Midbrain (tissue), 1 donor: ENCODE results near the gene NKAIN2.
"Not testable (repeated sequence)": the region's sequence is repeated elsewhere in the genome, so short reads cannot be mapped to it uniquely, and the experiment has no call there.

Experiments used
- DNase-seq: peaks from one replicate; lab custom pipeline; 2025; lab: John Stamatoyannopoulos, UW

NKAIN2 gene

DNA sequence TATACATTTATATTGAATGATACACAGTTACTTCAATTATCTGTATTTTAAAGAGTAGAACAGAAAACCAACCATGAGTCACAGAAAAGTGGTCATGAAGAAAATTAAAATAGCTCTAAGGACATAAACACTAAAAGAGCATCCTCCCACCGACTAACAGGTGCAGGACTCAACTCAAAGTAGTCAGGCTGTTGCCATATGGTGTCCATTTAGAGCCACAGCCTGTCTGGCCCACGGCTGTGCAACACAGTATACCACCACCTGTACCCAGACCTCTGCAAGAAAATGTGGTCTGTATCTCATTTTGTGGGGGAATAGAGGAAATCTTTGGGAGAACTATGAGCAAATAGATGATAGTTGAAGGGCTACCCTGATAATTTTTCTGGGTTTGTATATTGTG, 708.8 kb downstream of the NKAIN2 start:
- DNase-seq, result no peak

DNA sequence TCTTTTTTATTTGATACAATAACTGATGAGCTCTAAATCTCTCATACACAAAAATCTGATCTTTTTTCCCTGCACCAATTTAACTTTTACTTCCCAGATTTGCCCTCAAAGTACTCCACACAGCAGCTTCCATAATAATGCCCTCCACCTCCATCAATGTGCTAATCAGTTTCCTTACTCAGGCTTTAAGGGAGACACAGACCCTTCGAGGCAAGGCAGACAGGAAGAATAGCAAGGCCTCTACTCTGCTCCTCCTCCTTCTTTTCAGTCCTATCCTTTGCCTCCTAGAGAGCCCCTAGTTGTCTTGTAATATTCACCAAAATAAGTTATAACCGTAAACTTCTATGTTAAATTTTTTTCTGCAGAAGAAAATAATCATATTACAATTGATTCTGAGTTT, 713.7 kb downstream of the NKAIN2 start:
- no peak for DNase-seq

DNA sequence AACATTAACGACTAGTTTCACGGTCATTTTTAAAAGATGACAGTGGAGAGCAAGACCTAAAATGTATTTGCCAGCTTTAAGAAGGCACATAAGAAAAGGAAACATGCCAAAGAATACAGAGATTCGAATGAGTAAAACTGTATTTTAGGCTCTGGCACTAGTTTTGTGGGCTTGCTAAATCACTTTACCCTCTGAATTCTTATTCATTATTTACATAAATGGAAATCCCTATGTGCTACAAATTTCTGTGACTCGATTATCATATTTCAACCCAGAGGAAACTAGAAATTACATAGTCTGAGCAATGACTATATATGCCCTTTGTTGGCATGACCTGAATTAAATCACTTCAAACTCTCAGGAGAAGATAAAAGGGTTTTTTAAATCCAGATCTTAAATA, 716.8 kb downstream of the NKAIN2 start:
- DNase-seq, result no peak

DNA sequence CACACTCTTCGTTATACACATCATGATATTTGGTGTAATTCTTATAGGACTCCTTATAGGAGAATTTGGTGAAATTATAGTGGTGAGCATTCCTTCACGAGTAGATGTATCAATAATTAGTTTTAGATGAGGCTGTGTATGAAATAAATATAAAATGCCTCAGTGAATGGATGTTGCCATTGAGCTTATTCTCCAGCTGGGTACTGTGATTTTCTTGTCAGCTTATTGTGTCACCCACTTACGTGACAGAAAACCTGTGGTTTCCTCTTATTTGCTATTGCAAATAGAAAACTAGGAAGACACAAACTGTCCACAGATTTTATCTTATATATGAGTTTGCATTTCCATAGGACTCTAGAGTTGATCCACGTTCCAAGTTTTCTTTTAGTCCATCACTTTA, 718.7 kb downstream of the NKAIN2 start:
- DNase-seq, result no peak

DNA sequence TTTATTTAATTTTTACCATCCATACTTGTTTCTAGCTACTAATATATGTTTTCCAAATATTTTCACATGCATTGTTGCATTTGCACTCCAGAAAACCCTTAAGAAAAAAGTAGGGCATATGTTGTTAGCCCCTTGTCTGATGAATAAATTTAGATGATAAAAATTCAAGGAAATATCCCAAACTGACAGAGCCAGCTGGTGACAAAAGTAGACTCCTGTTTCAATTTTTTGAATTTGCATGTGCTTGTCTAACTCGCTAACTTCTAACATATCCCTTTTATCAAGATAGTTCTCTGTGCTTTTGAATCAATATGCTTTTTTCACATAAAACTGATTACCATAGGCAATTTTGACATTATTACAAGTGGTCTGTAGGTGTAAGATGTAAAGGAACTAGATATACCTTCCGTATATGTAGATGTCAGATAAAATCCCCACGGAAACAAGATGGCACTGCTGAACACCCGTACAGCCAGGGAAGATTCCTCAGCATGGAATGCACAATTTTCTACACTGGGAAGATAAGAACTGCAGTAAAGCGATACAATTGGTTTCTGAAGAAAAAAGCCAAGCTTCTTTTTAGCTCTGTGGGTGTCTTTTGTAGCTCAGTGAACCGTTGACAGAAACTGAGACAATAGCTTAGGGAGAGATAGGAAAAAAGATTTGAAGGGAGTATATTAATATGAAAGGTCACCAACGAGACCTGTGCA, 721.0 kb downstream of the NKAIN2 start:
- no peak for DNase-seq

DNA sequence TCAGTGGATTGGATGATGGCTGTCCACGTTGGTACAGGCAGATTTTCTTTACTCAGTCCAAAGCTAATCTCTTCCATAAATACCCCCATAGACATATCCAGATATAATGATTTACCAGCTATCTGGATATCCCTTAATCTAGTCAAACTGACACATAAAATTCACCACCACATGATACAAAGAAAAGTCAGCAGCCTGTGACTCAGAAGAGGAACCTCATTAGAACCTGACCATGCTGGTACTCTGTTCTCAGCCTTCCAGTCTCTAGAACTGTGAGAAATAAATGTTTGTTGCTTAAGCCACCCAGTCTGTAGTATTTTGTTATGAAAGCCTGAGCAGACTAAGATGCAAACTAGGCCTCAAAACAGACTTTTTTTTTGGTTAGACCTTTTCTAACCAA, 727.3 kb downstream of the NKAIN2 start:
- DNase-seq, result no peak

DNA sequence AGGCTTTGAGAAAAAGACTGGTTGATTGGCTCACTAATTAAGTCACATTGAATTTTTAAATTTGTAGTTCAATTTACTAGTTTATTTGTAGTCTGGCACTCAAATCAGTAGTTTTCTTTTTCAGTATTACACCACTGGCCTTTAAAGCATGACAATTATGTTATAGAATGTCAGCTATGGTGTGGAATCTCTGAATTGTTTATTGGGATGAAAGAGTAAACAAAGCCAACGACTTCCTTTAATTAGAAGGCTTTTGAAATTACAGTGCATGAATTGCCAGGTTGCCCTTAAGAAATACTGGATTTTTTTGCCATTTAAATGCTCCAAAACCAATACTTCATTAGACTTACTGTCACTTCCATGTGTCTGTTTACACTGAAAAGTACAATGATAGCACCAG, 731.6 kb downstream of the NKAIN2 start:
- DNase-seq, result no peak

DNA sequence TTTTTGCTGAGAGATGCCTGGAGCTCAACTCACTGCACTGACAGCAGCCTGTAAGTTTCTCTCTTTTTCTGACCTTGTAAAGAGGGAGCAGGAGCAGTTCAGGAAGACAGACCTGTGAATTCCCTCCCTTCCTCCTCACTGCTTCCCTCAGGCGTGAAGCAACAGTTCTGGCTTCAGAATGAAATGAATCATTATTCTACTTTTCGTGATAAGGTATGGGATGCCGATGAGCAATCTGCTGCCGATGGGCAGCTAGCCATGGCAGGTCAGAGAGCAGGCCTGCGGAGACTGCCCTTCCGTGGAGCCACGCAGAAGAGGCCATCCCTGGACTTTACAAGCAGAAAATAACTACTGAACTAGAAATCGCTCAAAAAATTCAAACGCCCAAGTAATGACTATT, 732.1 kb downstream of the NKAIN2 start:
- DNase-seq, result no peak

DNA sequence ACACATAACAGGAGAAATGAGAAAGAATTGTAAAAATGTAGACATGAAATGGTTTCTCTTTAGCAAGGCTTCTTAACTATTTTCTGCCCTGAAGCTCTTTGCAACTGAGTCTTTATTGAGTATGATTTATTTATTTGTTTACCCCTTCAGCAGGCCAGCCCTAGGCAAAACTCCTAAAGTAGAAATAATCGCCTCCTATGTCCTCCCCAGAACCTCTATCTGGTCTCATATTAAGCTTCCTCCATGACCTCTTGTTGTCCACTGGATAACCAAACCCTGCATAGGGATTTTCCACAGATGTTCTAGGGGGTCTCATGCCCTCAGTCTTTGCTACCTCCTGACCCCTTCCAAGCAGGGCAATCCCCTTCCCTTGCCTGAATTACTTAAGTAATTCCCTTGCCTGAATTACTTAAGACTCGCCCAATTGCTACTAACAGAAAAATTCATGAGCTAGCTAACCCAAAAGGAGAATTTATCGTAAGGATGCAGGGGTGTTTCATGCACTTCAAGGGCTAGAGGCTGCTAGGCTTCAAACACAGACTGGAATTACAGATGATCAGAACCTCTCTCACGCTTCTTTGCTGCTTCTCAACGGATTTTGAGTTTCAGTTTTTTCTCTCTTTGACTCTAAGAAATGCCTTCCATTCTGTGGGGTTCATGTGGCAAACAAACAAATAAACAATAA, 732.6 kb downstream of the NKAIN2 start:
- DNase-seq, result no peak

DNA sequence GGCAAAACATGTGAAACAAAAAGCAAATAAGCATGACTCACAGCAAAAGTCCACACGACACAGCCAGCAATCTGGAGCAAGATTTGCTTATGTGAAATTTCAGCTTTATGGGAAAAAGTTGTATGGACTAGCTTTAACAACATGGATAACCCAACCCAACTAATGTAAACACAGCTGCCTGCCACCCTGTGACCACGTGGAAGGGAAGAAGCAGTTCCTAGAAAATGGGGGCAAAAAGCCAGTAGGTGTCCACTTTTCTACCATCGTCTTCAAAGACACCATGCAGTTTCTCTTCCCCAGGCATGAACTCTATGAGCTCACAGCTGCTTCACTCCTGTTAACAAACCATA, 733.2 kb downstream of the NKAIN2 start:
- no peak for DNase-seq

DNA sequence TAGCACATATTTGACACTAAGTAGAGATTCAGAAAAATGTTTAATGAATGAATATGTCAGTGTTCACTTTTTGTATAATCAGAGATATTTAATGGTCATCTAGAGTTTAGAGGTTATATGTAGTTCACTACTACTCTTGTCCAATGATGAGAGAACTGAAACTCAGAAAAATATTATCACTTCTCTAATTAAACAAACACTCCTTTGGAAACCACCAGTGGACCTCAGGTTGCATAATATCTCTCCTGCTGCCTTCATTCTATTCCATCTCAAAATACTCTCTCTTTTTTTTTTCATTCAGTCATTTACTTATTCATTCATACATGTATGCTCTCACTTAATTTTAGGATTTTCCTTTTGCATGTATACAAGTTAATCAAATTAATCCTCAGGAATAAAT, 735.4 kb downstream of the NKAIN2 start:
- DNase-seq, result no peak

DNA sequence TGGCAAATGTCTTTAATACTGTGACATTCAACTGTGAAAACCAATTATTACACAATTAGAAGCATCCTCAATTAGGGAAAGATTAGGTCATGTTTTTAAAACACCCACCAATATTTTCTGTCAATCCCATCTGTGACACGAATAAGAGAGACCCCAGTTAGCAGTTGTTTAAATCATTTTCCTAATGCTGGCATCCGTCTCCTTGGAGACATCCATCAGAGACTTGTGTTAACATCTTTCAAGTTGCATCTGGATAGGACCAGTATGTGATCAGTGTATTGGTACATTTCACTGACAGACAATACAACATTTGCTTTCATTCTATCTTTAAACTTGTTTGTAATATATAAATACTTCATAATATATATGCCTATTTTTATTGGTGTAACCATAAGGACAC, 737.9 kb downstream of the NKAIN2 start:
- no peak for DNase-seq

DNA sequence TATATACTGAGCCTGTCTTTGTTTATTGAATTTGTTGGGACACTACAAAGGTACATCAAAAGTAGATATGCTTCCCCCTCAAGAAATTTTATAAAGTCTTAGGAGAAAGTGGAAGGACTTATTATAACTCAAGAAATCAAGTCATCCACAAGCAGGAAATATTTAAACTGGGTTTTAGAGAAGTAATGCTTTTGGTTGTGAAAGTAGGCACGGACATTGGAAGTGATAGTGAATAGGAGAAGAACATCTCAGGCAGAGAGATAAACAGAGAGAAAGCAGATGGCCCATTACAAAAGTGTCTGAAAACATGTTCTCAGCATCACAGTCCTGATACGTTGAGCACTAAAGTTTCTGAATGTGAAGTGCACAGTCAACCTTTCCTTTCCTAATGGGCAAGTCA, 742.9 kb downstream of the NKAIN2 start:
- DNase-seq, result no peak

DNA sequence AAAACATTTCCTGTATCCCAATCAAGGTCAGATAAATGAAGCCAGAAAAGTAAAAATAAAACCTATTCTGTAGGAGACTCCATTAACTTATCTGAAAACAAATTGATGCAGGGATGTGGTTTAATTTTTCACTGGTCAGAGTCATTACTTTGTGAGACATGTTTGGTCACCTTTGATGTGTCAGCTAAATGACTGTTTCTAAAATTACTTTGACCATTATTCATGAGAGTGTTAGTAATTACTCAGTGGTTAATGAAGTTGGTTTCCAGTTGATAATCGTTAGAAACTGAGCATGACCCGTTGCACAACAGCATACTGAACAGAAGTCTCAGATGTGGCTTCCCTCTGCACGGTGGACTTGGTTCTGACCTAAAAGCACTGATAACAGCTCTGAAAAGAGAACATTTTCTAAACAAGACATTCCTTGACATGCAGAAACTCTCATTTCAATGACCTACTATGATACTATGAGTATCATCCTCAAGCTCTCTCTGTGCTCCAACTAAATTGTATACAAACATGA, 748.1 kb downstream of the NKAIN2 start:
- no peak for DNase-seq

DNA sequence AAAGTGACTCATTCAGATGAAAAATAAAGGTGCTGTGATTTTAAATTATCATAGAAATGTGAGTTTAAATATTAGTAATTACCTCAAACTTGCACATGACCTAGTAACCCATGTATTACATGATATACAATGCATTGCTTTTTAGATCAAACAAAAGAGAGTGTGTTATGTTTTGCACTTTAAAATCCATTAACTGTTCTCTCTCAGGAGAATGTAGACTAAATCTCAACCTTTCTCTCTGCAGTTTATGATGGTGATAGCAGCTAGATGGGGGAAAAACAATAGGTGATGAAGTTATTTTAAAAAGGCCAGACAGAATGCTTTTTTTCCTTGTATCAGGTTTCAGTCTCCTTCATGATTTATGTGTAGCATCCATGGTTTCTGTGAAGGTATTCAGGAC, 754.2 kb downstream of the NKAIN2 start:
- no peak for DNase-seq

DNA sequence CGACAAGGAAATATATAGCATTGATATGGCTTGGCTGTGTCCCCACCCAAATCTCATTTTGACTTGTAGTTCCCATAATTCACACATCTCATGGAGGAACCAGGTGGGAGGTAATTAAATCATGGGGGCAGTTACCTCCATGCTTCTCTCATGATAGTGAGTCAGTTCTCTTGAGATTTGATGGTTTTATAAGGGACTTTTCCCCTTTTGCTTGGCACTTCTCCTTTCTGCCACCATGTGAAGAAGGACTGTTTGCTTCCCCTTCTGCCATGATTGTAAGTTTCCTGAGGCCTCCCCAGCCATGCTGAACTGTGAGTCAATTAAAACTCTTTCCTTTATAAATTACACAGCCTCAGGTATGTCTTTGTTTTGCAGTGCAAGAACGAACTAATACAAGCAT, 756.4 kb downstream of the NKAIN2 start:
- DNase-seq, result not testable (repeated sequence)

DNA sequence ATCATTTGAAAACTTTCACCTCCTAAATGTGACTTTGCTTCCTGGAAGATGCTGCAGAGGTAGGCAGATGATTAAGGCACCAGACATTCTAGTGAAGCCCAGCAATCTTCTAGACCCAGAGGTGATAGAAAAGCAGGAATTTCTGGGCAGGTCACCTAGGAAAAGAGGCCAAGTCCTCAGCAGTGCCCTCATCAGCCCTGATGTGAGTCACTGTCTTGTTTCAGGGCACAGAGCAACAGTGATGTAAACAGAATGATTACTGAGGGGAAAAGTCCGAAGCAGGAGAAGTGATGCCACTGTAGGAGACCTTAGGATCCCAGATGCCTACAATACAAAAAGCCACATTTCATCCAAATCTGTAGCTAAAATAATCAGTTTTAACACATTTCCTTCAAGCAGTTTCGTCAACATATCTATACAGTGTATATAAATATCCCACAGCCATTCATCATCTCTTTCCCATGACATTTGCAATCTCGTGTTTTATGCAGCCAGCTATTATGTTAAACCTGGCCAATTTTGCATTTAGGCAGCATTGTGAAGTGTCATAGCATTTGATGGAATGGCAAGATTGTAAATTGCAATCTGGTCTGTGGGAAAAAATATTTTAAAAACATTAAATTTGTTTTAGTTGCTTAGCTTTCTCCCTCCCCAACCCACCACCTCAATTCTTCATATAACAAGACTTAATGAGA, 757.4 kb downstream of the NKAIN2 start:
- no peak for DNase-seq

DNA sequence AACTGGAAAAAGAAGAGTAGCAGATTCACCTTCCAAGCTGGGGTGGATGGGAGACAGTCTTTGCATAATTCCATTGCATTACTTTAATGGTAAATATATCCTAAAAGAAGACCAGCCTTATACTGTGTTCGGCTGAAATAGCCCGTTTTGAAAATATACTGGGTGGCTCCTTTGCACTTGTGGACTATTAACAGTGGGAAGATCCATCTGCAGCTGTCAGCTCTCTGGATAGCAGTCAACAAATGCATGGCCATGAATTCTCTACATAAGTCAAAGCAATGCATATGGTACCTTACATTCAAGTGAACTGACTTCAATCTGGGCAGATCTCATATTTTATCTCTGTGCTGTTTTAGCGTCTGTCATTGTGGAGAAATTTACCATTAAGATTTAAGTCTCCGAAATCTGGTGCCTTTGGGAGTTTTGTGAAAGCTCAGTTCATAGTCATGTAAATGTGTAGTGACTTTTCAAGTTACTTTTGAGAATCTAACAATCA, 758.0 kb downstream of the NKAIN2 start:
- DNase-seq, result no peak

DNA sequence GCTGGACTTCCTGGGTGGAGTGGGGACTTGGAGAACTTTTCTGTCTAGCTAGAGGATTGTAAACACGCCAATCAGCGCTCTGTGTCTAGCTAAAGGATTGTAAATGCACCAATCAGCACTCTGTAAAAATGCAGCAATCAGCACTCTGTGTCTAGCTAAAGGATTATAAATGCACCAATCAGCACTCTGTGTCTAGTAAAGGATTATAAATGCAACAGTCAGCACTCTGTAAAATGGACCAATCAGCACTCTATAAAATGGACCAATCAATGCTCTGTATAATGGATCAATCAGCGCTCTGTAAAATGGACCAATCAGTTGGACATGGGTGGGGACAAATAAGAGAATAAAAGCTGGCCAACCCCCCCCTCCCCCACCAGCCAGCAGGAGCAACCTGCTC, 760.5 kb downstream of the NKAIN2 start:
- not testable (repeated sequence) for DNase-seq

DNA sequence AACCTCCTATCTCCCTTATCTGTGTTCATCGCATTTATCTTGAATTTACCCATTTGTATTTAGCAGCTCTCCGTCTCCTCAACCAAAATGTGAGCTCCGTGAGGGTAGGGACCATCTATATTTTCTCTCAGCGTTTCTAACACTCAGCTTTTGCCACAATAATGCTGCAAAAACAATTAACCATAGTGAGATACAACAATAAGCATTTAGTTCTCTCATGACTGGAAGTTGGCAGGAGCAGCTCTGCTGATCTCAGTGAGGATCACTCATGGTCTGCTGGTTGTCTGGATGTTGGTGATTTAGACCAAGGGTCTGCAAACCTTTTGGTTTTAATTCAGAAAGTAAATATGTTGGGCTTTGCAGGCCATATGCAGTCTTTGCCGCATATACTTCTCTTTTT, 763.7 kb downstream of the NKAIN2 start:
- DNase-seq, result peak; percentile 18

DNA sequence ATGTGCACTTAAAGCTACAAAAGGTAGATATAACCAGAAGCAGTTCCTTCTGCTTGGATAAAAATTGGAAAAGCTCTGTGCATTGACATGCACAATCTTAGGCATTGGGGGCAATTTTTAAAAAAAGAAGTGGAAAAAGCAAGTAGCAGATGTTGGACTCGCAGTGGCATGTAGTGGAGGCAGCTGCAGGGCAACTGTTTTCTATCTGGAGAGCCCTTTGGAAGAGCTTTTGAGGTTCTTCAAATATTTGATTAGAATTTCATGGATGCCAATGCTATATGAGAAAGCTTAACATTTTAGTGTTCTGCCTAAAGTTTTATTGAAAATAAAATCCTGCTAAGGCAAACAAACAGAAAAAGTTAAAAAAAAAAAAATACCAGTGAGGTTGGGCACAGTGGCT, 770.3 kb downstream of the NKAIN2 start:
- DNase-seq, result no peak

DNA sequence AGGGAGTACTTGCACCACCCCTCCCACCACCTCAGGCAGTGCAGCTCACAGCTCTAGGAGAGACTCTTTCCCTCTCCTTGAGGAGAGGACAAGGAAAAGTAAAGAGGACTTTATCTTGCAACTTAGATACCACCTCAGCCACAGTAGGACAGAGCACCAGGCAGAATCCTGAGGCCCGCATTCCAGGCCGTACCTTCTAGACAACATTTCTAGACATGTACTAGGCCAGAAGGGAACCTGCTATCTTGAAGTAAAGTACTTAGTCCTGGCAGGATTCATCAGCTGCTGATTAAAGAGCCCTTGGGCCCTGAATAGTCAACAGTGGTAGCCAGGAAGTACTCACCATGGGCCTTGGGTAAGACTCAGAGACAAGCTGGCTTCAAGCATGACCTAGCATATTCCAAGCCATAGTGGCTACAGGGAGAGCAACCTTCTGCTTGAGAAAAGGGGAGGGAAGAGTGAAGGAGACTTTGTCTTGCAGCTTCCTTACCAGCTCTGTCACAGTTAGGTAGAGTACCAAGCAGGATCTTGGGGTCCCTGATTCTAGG, 774.1 kb downstream of the NKAIN2 start:
- DNase-seq, result no peak

DNA sequence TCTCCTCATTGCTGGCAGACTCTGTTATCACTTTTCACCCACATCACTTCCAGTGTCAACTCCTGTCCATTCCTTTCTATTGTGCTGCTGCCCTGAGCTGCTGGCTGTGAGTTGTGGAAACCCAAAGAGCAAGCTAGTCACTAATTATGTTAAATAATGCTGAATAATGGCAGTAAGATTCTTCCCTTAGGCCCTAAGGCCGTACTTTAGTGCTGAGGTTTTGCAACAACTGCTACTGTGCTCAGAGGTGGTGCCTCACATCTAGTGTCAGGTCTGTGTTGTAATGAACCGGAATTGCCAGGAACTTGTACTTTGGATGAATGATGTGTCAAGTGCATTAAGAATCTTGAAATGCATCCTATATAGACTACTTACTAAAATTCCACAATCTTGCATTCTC, 786.3 kb downstream of the NKAIN2 start:
- DNase-seq, result no peak
